Calu3 (cell line): Measurements from ENCODE around the gene NOD2. TPM values are rescaled to one million over a fixed set of nuclear protein-coding genes. Genes with fewer than 3 reads are reported as not detected.

Experiments used
- BruUV-seq: library from RNA; stranded (reverse); fragments of 400-500 nt; replicated peaks from 2 replicates; lab custom pipeline; 2021; lab: Mats Ljungman, UMichigan
- CTCF ChIA-PET: fragments of 300-600 bp; sonication (Branson Sonifier 250); formaldehyde crosslinking; loops from one replicate; lab custom pipeline; 2022; ENCODE audit warnings: antibody characterized with exemption; lab: Charles Lee
- DNase-seq: peaks from one replicate; pipeline ENCODE4 v3.0.0; 2022
- H3K27ac Mint-ChIP-seq: one replicate; pipeline ENCODE4 v1.8.0; 2022; ENCODE audit warnings: mixed read lengths; ENCODE audit not compliant: unreplicated experiment
- H3K27me3 Mint-ChIP-seq: one replicate; pipeline ENCODE4 v1.8.0; 2022; ENCODE audit warnings: mixed read lengths; ENCODE audit not compliant: unreplicated experiment
- H3K36me3 Mint-ChIP-seq: one replicate; pipeline ENCODE4 v1.8.0; 2022; ENCODE audit warnings: mild to moderate bottlenecking, moderate library complexity, mixed read lengths; ENCODE audit not compliant: insufficient read depth, unreplicated experiment
- H3K4me1 Mint-ChIP-seq: one replicate; pipeline ENCODE4 v1.8.0; 2022; ENCODE audit warnings: mild to moderate bottlenecking, low read depth, mixed read lengths; ENCODE audit not compliant: unreplicated experiment
- H3K4me3 Mint-ChIP-seq: one replicate; pipeline ENCODE4 v1.8.0; 2022; ENCODE audit warnings: mild to moderate bottlenecking, low read depth, moderate library complexity, mixed read lengths; ENCODE audit not compliant: unreplicated experiment
- H3K9me3 Mint-ChIP-seq: one replicate; pipeline ENCODE4 v1.8.0; 2022; ENCODE audit warnings: low read depth, mixed read lengths; ENCODE audit not compliant: unreplicated experiment
- CTCF ChIP-seq: fragments of 200-600 bp; IDR thresholded peaks from one replicate; pipeline ENCODE4 v1.8.0; 2022; ENCODE audit warnings: antibody characterized with exemption; ENCODE audit not compliant: unreplicated experiment
- intact Hi-C: fragments of 100-400 bp; cut with micrococcal nuclease; formaldehyde crosslinking; loops from one replicate; pipeline ENCODE4 v1.10.0; 2022; ENCODE audit not compliant: unreplicated experiment
- total RNA-seq: library from RNA; stranded (reverse); gene quantifications from 2 replicates; pipeline ENCODE4 v1.2.3, GENCODE V29; 2022

The NOD2 gene
- total RNA-seq, 1 experiment from 2014 or later, result 0.87 TPM

GRCh38 chr16:50751528-50751927, 58.1 kb downstream of the NOD2 start:
- no peak overlapping the region for H3K27ac Mint-ChIP-seq
- BruUV-seq, result no TSS peak
- no peaks in the 10 kb centered on the region for H3K4me1 Mint-ChIP-seq
- no peaks in the 10 kb centered on the region for H3K27me3 Mint-ChIP-seq
- intact Hi-C loops, result no loop called here
- no peak overlapping the region for H3K4me3 Mint-ChIP-seq
- no peaks in the 10 kb centered on the region for H3K9me3 Mint-ChIP-seq
- no peak for TF ChIP-seq CTCF
- CTCF ChIA-PET, result interaction anchor here (1.1 kb wide), 1 partner anchor 55 kb away, joined by 5 read pairs; no protein-coding TSS in a partner anchor
- H3K36me3 Mint-ChIP-seq, result no peaks in the 10 kb centered on the region
- no peak for DNase-seq

GRCh38 chr16:50752471-50753235, 59.2 kb downstream of the NOD2 start:
- H3K27me3 Mint-ChIP-seq, result no peaks in the 10 kb centered on the region
- intact Hi-C loops, result no loop called here
- BruUV-seq, result no TSS peak
- no peaks in the 10 kb centered on the region for H3K4me1 Mint-ChIP-seq
- no peak for DNase-seq
- no peaks in the 10 kb centered on the region for H3K36me3 Mint-ChIP-seq
- H3K27ac Mint-ChIP-seq, result no peak overlapping the region
- no peaks in the 10 kb centered on the region for H3K9me3 Mint-ChIP-seq
- H3K4me3 Mint-ChIP-seq, result no peak overlapping the region
- CTCF ChIA-PET, result interaction anchor here (0.6 to 1.1 kb wide), 2 partner anchors 54 to 1230 kb away, joined by 3 read pairs; no protein-coding TSS in a partner anchor
- no peak for TF ChIP-seq CTCF

- BruUV-seq, result no TSS peak
- no peak overlapping the region for H3K27ac Mint-ChIP-seq
- no peak for DNase-seq
- H3K4me3 Mint-ChIP-seq, result no peak overlapping the region
- intact Hi-C loops, result no loop called here
- no peaks in the 10 kb centered on the region for H3K36me3 Mint-ChIP-seq
- no peaks in the 10 kb centered on the region for H3K27me3 Mint-ChIP-seq
- TF ChIP-seq CTCF, result no peak
- no peaks in the 10 kb centered on the region for H3K4me1 Mint-ChIP-seq
- CTCF ChIA-PET, result no interaction called here
- no peaks in the 10 kb centered on the region for H3K9me3 Mint-ChIP-seq
Measured at GRCh38 chr16:50756473-50756872, 63.1 kb downstream of the NOD2 start.

GRCh38 chr16:50761267-50761666, 67.9 kb downstream of the NOD2 start:
- CTCF ChIA-PET, result interaction anchor here (1.0 kb wide), 1 partner anchor 25 kb away, joined by 3 read pairs; no protein-coding TSS in a partner anchor
- TF ChIP-seq CTCF, result no peak
- no peaks in the 10 kb centered on the region for H3K36me3 Mint-ChIP-seq
- no peaks in the 10 kb centered on the region for H3K9me3 Mint-ChIP-seq
- intact Hi-C loops, result no loop called here
- H3K27me3 Mint-ChIP-seq, result no peaks in the 10 kb centered on the region
- DNase-seq, result no peak
- no peak overlapping the region for H3K4me3 Mint-ChIP-seq
- H3K27ac Mint-ChIP-seq, result no peak overlapping the region
- no TSS peak for BruUV-seq
- no peaks in the 10 kb centered on the region for H3K4me1 Mint-ChIP-seq
